ENCODE measurements around the gene NOS1AP.
"Not testable (repeated sequence)": the region's sequence is repeated elsewhere in the genome, so short reads cannot be mapped to it uniquely, and the experiment has no call there.

The NOS1AP gene

GRCh38 chr1:162197615-162198421, 128.3 kb downstream of the NOS1AP start:
- DNase-seq: no peak

GRCh38 chr1:162200096-162200847, 130.8 kb downstream of the NOS1AP start:
- no peak for DNase-seq

- DNase-seq: not testable (repeated sequence)
Observed at GRCh38 chr1:162201062-162201461, 131.6 kb downstream of the NOS1AP start.

GRCh38 chr1:162204129-162204822, 134.8 kb downstream of the NOS1AP start:
- no peak for DNase-seq

- no peak for DNase-seq
Observed at GRCh38 chr1:162204823-162205155, 135.3 kb downstream of the NOS1AP start.

- no peak for DNase-seq
Observed at GRCh38 chr1:162206300-162206699, 136.8 kb downstream of the NOS1AP start.

- DNase-seq: no peak
Observed at GRCh38 chr1:162206749-162207635, 137.5 kb downstream of the NOS1AP start.

- DNase-seq: no peak
Observed at GRCh38 chr1:162207862-162208261, 138.4 kb downstream of the NOS1AP start.

GRCh38 chr1:162210196-162210595, 140.7 kb downstream of the NOS1AP start:
- no peak for DNase-seq

GRCh38 chr1:162212713-162213112, 143.2 kb downstream of the NOS1AP start:
- no peak for DNase-seq

- no peak for DNase-seq
Observed at GRCh38 chr1:162213281-162213912, 143.9 kb downstream of the NOS1AP start.

- DNase-seq: no peak
Observed at GRCh38 chr1:162214202-162214601, 144.7 kb downstream of the NOS1AP start.

GRCh38 chr1:162215902-162216301, 146.4 kb downstream of the NOS1AP start:
- DNase-seq: no peak

GRCh38 chr1:162216604-162217003, 147.1 kb downstream of the NOS1AP start:
- no peak for DNase-seq

- no peak for DNase-seq
Observed at GRCh38 chr1:162217706-162218105, 148.2 kb downstream of the NOS1AP start.

GRCh38 chr1:162218546-162218945, 149.1 kb downstream of the NOS1AP start:
- no peak for DNase-seq

GRCh38 chr1:162218975-162219374, 149.5 kb downstream of the NOS1AP start:
- DNase-seq: no peak

GRCh38 chr1:162219461-162219860, 150.0 kb downstream of the NOS1AP start:
- no peak for DNase-seq

- DNase-seq: no peak
Observed at GRCh38 chr1:162220009-162220539, 150.6 kb downstream of the NOS1AP start.

- no peak for DNase-seq
Observed at GRCh38 chr1:162222014-162222413, 152.5 kb downstream of the NOS1AP start.

- DNase-seq: no peak
Observed at GRCh38 chr1:162222730-162223129, 153.2 kb downstream of the NOS1AP start.

GRCh38 chr1:162223488-162223887, 154.0 kb downstream of the NOS1AP start:
- DNase-seq: no peak
